GM12878 (cell line): Measurements from ENCODE around the gene TFCP2. TPM values are rescaled to one million over a fixed set of nuclear protein-coding genes. Genes with fewer than 3 reads are reported as not detected.

Experiments used
- ATAC-seq: fragments of 200-7000 bp; cut with Tn5 transposase; 3 replicates; pipeline ENCODE4 v1.9.1; 2020; ENCODE audit warnings: mild to moderate bottlenecking, moderate library complexity
- BruUV-seq: library from RNA; stranded (reverse); fragments of 400-500 nt; replicated peaks from 2 replicates; lab custom pipeline; 2021; lab: Mats Ljungman, UMichigan
- CTCF ChIA-PET: fragments of 300-600 bp; sonication (Branson Sonifier 250); formaldehyde crosslinking; extraction: SDS; loops from one replicate; lab custom pipeline; 2021; ENCODE audit warnings: inconsistent platforms; lab: Yijun Ruan, JAX
- POLR2A ChIA-PET: fragments of 350-600 bp; formaldehyde crosslinking; extraction: SDS; loops from one replicate; lab custom pipeline; 2021; ENCODE audit warnings: inconsistent platforms; lab: Charles Lee
- RAD21 ChIA-PET: fragments of 300-600 bp; sonication (Branson Sonifier 250); formaldehyde crosslinking; loops from one replicate; lab custom pipeline; 2023; ENCODE audit warnings: antibody characterized with exemption; ENCODE audit not compliant: unreplicated experiment; lab: Charles Lee
- SMC1A ChIA-PET: fragments of 300-600 bp; sonication (Branson Sonifier 250); formaldehyde crosslinking; loops from one replicate; lab custom pipeline; 2023; ENCODE audit not compliant: unreplicated experiment, uncharacterized antibody; lab: Charles Lee
- DNase-seq: peaks from one replicate; pipeline ENCODE4 v3.0.0-alpha.2; 2011; ENCODE audit warnings: low read depth, low spot score
- FAIRE-seq: peaks from 3 replicates; lab custom pipeline; 2011; peaks lifted over from hg19 to GRCh38; lab: Jason Lieb, UNC
- H2AFZ ChIP-seq: 2 replicates; pipeline ENCODE4 v1.6.0; 2011; ENCODE audit warnings: low read depth, low read length, control low read depth; ENCODE audit not compliant: control insufficient read depth
- H3K27ac ChIP-seq: 2 replicates; pipeline ENCODE4 v1.5.1; 2011; ENCODE audit warnings: control low read depth; ENCODE audit not compliant: control insufficient read depth, insufficient read depth
- H3K27me3 ChIP-seq, 2 experiments: replicated peaks in 1 of 2; 2 replicates each; pipeline versions ENCODE4 v1.6.0 to v1.6.1; 2011; ENCODE audit warnings: low read length in 1 of 2; ENCODE audit not compliant: control insufficient read depth in 2 of 2, insufficient read depth in 2 of 2
- H3K36me3 ChIP-seq, 2 experiments: 2 replicates each; pipeline ENCODE4 v1.5.1; 2011; ENCODE audit warnings: low read length in 1 of 2; ENCODE audit not compliant: control insufficient read depth in 2 of 2, insufficient read depth in 2 of 2
- H3K4me1 ChIP-seq: 2 replicates; pipeline ENCODE4 v1.6.1; 2011; ENCODE audit warnings: mild to moderate bottlenecking, low read length, moderate library complexity, mixed read lengths; ENCODE audit not compliant: control insufficient read depth, insufficient read depth
- H3K4me2 ChIP-seq: 2 replicates; pipeline ENCODE4 v1.6.0; 2011; ENCODE audit warnings: control low read depth; ENCODE audit not compliant: control insufficient read depth, insufficient read depth
- H3K4me3 ChIP-seq: fragments of 200-600 bp; sonication (generic); 2 replicates; pipeline ENCODE4 v1.5.1; 2016
- H3K79me2 ChIP-seq: 2 replicates; pipeline ENCODE4 v1.6.0; 2011; ENCODE audit warnings: low read length; ENCODE audit not compliant: control insufficient read depth, insufficient read depth
- H3K9ac ChIP-seq: 2 replicates; pipeline ENCODE4 v1.8.0; 2011; ENCODE audit warnings: low read length, control low read depth, mixed read lengths; ENCODE audit not compliant: control insufficient read depth, insufficient read depth
- H3K9me3 ChIP-seq: replicated peaks from 3 replicates; pipeline ENCODE4 v1.5.1; 2011; ENCODE audit warnings: mild to moderate bottlenecking, low read length; ENCODE audit not compliant: control insufficient read depth, insufficient read depth
- H4K20me1 ChIP-seq: 2 replicates; pipeline ENCODE4 v1.6.0; 2011; ENCODE audit not compliant: control insufficient read depth, insufficient read depth
- CBFB ChIP-seq: IDR thresholded peaks from 2 replicates; pipeline ENCODE4 v1.6.1; 2016; ENCODE audit warnings: antibody characterized with exemption, low read depth
- EZH2 ChIP-seq: IDR thresholded peaks from 2 replicates; pipeline ENCODE4 v1.6.1; 2012; ENCODE audit warnings: low read depth, mild to moderate bottlenecking, control low read depth, inconsistent platforms, low read length, borderline replicate concordance; ENCODE audit not compliant: control insufficient read depth
- FOXK2 ChIP-seq: fragments of 450-650 bp; IDR thresholded peaks from 2 replicates; pipeline ENCODE4 v1.6.1; 2017; ENCODE audit warnings: mild to moderate bottlenecking, moderate library complexity
- KAT2A ChIP-seq: conservative IDR thresholded peaks from 2 replicates; pipeline ENCODE4 v1.6.1; 2011; ENCODE audit warnings: low read depth, low read length; ENCODE audit not compliant: control insufficient read depth
- NBN ChIP-seq: fragments of 450-650 bp; IDR thresholded peaks from 2 replicates; pipeline ENCODE4 v1.6.1; 2016
- NR2F1 ChIP-seq: fragments of 450-650 bp; conservative IDR thresholded peaks from 2 replicates; pipeline ENCODE4 v1.6.1; 2017; ENCODE audit warnings: mild to moderate bottlenecking
- SMAD1 ChIP-seq: fragments of 450-650 bp; IDR thresholded peaks from 2 replicates; pipeline ENCODE4 v1.6.1; 2018; ENCODE audit warnings: mild to moderate bottlenecking, low read depth; ENCODE audit not compliant: partially characterized antibody
- SP1 ChIP-seq: IDR thresholded peaks from one replicate; pipeline ENCODE4 v1.6.1; 2011; ENCODE audit warnings: low read depth, low read length
- TARDBP ChIP-seq: IDR thresholded peaks from 2 replicates; pipeline ENCODE4 v1.6.1; 2016; ENCODE audit warnings: borderline replicate concordance
- TCF12 ChIP-seq: IDR thresholded peaks from 2 replicates; pipeline ENCODE4 v1.6.1; 2011; ENCODE audit warnings: low read depth, mild to moderate bottlenecking, low read length
- in situ Hi-C: fragments of 300-500 bp; cut with MboI; formaldehyde crosslinking; loops from 9 replicates; pipeline ENCODE4 v1.14.3; 2018; ENCODE audit warnings: mixed read lengths
- intact Hi-C: fragments of 100-400 bp; cut with micrococcal nuclease; formaldehyde crosslinking; loops from one replicate; pipeline ENCODE4 v1.14.2; 2022; ENCODE audit not compliant: unreplicated experiment
- polyA plus RNA-seq, 11 experiments: library from polyadenylated mRNA; depleted of rRNA in 4 of 11; unstranded in 6 of 11; stranded (reverse) in 5 of 11; fragments of >200 nt; fragmentation: Nextera tagmentation in 4 of 11; fragmentation: Illumina TruSeq in 1 of 11; extraction: Ambion mirVana in 4 of 11; extraction: Trizol in 1 of 11; gene quantifications; 1 replicate in 1 of 11; 2 replicates in 10 of 11; pipeline versions ENCODE4 v1.2.1 to v1.2.3, GENCODE V29; 2011 to 2016; ENCODE audit warnings: inconsistent platforms in 2 of 11, missing spikeins in 2 of 11, low read depth in 1 of 11
- total RNA-seq, 4 experiments: library from RNA; depleted of rRNA in 3 of 4; stranded (reverse); fragments of >200 nt in 3 of 4; fragmentation: Illumina TruSeq in 1 of 4; extraction: Trizol in 1 of 4; gene quantifications; 2 replicates each; pipeline versions ENCODE4 v1.2.1 to v1.2.3, GENCODE V29; 2013 to 2021
- TF ChIP-seq, protein P1 (sequence below): fragments of 450-650 bp; IDR thresholded peaks from 2 replicates; pipeline ENCODE4 v1.6.1; 2017; ENCODE audit warnings: mild to moderate bottlenecking, moderate library complexity
- TF ChIP-seq, protein P2 (sequence below): fragments of 150-350 bp; IDR thresholded peaks from 2 replicates; pipeline ENCODE4 v1.6.1; 2014; ENCODE audit warnings: mild to moderate bottlenecking, low read depth, low read length
- TF ChIP-seq, protein P3 (sequence below): IDR thresholded peaks from 2 replicates; pipeline ENCODE4 v1.6.1; 2012; ENCODE audit warnings: improper control_type of control experiment, low read depth, low read length; ENCODE audit not compliant: insufficient replicate concordance
- TF ChIP-seq, protein P4 (sequence below): IDR thresholded peaks from 2 replicates; pipeline ENCODE4 v1.6.1; 2012; ENCODE audit warnings: low read depth, low read length, improper control_type of control experiment

Gene TFCP2
- total and polyA plus RNA-seq, 10 of the 15 experiments (the other 5 are each of a cell fraction or from before 2014, with no cell fraction given) = 5.8 to 29.7 (median 14.2) TPM

DNA sequence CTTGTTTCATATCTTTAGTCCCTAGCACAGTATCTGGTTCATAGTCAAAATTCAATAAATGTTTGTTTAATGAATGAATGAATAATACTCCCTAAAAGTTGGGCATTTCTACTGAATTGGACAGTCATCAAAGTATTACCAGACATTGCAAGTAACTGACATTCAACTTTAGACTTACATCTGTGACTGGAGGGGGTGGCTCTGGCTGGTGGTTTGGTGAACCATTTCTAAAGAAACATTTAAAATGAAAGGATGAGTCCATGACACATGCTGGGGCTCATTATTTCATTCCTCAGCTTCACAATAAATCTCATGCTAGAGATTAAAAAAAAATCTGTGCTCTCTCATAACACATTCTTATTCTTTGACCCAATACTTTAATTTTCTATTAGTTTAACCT, 69.0 kb downstream of the TFCP2 start:
- H2AFZ ChIP-seq = no peak overlapping the region
- no peaks in the 10 kb centered on the region for H3K9me3 ChIP-seq
- ChIA-PET CTCF (no interaction called here), RAD21 (interaction anchor here (1.3 kb wide), 1 partner anchor 67 kb away, joined by 3 read pairs; no protein-coding TSS in a partner anchor), POLR2A (no interaction called here), SMC1A (interaction anchor here (1.6 kb wide), 1 partner anchor 237 kb away, joined by 3 read pairs; no protein-coding TSS in a partner anchor)
- peaks cover 5 to 34% of the 10 kb centered on the region in 2 experiments for H3K36me3 ChIP-seq
- ATAC-seq = no peak
- no peaks in the 10 kb centered on the region for H4K20me1 ChIP-seq
- no peak overlapping the region for H3K9ac ChIP-seq
- no peaks in the 10 kb centered on the region for H3K79me2 ChIP-seq
- no peak for DNase-seq
- in situ Hi-C loops = no loop called here
- no peaks in the 10 kb centered on the region for H3K27me3 ChIP-seq
- intact Hi-C loops = no loop called here
- H3K4me1 ChIP-seq = no peaks in the 10 kb centered on the region
- no peak overlapping the region for H3K4me3 ChIP-seq
- no peak for TF ChIP-seq NBN
- TF ChIP-seq, protein P1, sequence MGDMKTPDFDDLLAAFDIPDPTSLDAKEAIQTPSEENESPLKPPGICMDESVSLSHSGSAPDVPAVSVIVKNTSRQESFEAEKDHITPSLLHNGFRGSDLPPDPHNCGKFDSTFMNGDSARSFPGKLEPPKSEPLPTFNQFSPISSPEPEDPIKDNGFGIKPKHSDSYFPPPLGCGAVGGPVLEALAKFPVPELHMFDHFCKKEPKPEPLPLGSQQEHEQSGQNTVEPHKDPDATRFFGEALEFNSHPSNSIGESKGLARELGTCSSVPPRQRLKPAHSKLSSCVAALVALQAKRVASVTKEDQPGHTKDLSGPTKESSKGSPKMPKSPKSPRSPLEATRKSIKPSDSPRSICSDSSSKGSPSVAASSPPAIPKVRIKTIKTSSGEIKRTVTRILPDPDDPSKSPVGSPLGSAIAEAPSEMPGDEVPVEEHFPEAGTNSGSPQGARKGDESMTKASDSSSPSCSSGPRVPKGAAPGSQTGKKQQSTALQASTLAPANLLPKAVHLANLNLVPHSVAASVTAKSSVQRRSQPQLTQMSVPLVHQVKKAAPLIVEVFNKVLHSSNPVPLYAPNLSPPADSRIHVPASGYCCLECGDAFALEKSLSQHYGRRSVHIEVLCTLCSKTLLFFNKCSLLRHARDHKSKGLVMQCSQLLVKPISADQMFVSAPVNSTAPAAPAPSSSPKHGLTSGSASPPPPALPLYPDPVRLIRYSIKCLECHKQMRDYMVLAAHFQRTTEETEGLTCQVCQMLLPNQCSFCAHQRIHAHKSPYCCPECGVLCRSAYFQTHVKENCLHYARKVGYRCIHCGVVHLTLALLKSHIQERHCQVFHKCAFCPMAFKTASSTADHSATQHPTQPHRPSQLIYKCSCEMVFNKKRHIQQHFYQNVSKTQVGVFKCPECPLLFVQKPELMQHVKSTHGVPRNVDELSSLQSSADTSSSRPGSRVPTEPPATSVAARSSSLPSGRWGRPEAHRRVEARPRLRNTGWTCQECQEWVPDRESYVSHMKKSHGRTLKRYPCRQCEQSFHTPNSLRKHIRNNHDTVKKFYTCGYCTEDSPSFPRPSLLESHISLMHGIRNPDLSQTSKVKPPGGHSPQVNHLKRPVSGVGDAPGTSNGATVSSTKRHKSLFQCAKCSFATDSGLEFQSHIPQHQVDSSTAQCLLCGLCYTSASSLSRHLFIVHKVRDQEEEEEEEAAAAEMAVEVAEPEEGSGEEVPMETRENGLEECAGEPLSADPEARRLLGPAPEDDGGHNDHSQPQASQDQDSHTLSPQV = no peak
- no peak for TF ChIP-seq CBFB
- TF ChIP-seq, protein P2, sequence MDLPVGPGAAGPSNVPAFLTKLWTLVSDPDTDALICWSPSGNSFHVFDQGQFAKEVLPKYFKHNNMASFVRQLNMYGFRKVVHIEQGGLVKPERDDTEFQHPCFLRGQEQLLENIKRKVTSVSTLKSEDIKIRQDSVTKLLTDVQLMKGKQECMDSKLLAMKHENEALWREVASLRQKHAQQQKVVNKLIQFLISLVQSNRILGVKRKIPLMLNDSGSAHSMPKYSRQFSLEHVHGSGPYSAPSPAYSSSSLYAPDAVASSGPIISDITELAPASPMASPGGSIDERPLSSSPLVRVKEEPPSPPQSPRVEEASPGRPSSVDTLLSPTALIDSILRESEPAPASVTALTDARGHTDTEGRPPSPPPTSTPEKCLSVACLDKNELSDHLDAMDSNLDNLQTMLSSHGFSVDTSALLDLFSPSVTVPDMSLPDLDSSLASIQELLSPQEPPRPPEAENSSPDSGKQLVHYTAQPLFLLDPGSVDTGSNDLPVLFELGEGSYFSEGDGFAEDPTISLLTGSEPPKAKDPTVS = no peak
- TF ChIP-seq, protein P3, sequence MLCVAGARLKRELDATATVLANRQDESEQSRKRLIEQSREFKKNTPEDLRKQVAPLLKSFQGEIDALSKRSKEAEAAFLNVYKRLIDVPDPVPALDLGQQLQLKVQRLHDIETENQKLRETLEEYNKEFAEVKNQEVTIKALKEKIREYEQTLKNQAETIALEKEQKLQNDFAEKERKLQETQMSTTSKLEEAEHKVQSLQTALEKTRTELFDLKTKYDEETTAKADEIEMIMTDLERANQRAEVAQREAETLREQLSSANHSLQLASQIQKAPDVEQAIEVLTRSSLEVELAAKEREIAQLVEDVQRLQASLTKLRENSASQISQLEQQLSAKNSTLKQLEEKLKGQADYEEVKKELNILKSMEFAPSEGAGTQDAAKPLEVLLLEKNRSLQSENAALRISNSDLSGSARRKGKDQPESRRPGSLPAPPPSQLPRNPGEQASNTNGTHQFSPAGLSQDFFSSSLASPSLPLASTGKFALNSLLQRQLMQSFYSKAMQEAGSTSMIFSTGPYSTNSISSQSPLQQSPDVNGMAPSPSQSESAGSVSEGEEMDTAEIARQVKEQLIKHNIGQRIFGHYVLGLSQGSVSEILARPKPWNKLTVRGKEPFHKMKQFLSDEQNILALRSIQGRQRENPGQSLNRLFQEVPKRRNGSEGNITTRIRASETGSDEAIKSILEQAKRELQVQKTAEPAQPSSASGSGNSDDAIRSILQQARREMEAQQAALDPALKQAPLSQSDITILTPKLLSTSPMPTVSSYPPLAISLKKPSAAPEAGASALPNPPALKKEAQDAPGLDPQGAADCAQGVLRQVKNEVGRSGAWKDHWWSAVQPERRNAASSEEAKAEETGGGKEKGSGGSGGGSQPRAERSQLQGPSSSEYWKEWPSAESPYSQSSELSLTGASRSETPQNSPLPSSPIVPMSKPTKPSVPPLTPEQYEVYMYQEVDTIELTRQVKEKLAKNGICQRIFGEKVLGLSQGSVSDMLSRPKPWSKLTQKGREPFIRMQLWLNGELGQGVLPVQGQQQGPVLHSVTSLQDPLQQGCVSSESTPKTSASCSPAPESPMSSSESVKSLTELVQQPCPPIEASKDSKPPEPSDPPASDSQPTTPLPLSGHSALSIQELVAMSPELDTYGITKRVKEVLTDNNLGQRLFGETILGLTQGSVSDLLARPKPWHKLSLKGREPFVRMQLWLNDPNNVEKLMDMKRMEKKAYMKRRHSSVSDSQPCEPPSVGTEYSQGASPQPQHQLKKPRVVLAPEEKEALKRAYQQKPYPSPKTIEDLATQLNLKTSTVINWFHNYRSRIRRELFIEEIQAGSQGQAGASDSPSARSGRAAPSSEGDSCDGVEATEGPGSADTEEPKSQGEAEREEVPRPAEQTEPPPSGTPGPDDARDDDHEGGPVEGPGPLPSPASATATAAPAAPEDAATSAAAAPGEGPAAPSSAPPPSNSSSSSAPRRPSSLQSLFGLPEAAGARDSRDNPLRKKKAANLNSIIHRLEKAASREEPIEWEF = no peak
- no peak for TF ChIP-seq EZH2
- TF ChIP-seq KAT2A = no peak
- no peak for TF ChIP-seq TARDBP
- no peak for TF ChIP-seq SMAD1
- TF ChIP-seq TCF12 = no peak
- no peak for TF ChIP-seq NR2F1
- TF ChIP-seq, protein P4, sequence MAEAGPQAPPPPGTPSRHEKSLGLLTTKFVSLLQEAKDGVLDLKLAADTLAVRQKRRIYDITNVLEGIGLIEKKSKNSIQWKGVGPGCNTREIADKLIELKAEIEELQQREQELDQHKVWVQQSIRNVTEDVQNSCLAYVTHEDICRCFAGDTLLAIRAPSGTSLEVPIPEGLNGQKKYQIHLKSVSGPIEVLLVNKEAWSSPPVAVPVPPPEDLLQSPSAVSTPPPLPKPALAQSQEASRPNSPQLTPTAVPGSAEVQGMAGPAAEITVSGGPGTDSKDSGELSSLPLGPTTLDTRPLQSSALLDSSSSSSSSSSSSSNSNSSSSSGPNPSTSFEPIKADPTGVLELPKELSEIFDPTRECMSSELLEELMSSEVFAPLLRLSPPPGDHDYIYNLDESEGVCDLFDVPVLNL = no peak
- no peak for TF ChIP-seq SP1
- no peak for TF ChIP-seq FOXK2
- H3K27ac ChIP-seq = no peak overlapping the region
- no peak overlapping the region for H3K4me2 ChIP-seq
- no TSS peak for BruUV-seq
- no peak for FAIRE-seq
